ENCODE results near the gene STPG3. TPM values are rescaled to one million over a fixed set of nuclear protein-coding genes. Genes with fewer than 3 reads are reported as not detected.

The STPG3 gene
- total and polyA plus RNA-seq, 2 of the 13 experiments (the other 11 are each of a cell fraction or from before 2014, with no cell fraction given), result not detected

GRCh38 chr9:137226338-137227053, 24.6 kb upstream of the STPG3 start:
- Histone ChIP-seq H3K4me3 (replicated peaks in 1 of 3; ENCODE audit: insufficient read depth in 1 of 3, low read depth in 2 of 3, low read length in 3 of 3) (peak overlapping the region in 1 of 3 experiments; percentile 53; a peak in 2 of 6 replicates), H4K20me1 (ENCODE audit: insufficient read depth, low read length) (no peaks in the 10 kb centered on the region), H3K4me1 (ENCODE audit: insufficient read depth, low read length) (peaks cover 81% of the 10 kb centered on the region), H3K4me2 (ENCODE audit: low read depth, low read length) (peak overlapping the region; percentile 66), H3K9me3 (ENCODE audit: low read length) (no peaks in the 10 kb centered on the region), H3K27ac (ENCODE audit: extremely low read length, insufficient read depth, low read length) (no peak overlapping the region), H3K79me2 (ENCODE audit: insufficient read depth, low read length) (no peaks in the 10 kb centered on the region), H3K9ac (ENCODE audit: insufficient read depth, low read depth, low read length) (peak overlapping the region; percentile 31; the same call in 1 of the 2 replicates), H2AFZ (ENCODE audit: low read length) (no peak overlapping the region), H3K27me3 (ENCODE audit: control insufficient read depth in 1 of 2, insufficient read depth in 2 of 2, low read length in 2 of 2) (no peaks in the 10 kb centered on the region; a peak in 1 of 5 replicates), H3K36me3 (replicated peaks in 1 of 2; ENCODE audit: control insufficient read depth in 1 of 2, insufficient read depth in 2 of 2, low read length in 2 of 2) (no peaks in the 10 kb centered on the region)
- 18% methylated on average over 9 of the region's 18 CpGs for WGBS (ENCODE audit: low lambda C conversion rate)
- in situ Hi-C loops (cut with HindIII; ENCODE audit: extremely low pct_ligation_motif_present, low pct_unique_long_range_greater_than_20kb) (loop anchor here (5.0 kb wide), 2 partner anchors 39 to 114 kb away; partner anchors contain the start of genes ANAPC2, DPP7 and SSNA1), intact Hi-C loops (cut with micrococcal nuclease; ENCODE audit: unreplicated experiment) (loop anchor here (2.0 kb wide), 2 partner anchors 38 to 106 kb away; partner anchors contain the start of genes ANAPC2 and SSNA1)
- FAIRE-seq (no peak), DNase-seq (ENCODE audit: low spot score) (no peak), ATAC-seq (peak; percentile 0; the same call in 1 of the 3 replicates)
- ChIA-PET CTCF (ENCODE audit: low intra/inter-chr PET ratio, low total read pairs) (interaction anchor here (1.5 kb wide), 2 partner anchors 37 to 50 kb away, joined by 8 to 16 read pairs; partner anchors contain the start of genes ANAPC2 and SSNA1), POLR2A (interaction anchor here (0.8 to 13.4 kb wide), 11 partner anchors 8 to 108 kb away, joined by 3 to 225 read pairs (median 3); partner anchors contain the start of genes ANAPC2, NDOR1, SSNA1 and TMEM203)
- no TSS peak for BruUV-seq (replicated peaks)
- TF ChIP-seq KLF15 (CRISPR knock-in tag; IDR thresholded peaks at IDR 0.05; ENCODE audit: borderline replicate concordance) (no peak), POLR2A (IDR thresholded peaks at IDR 0.05; ENCODE audit: insufficient read depth in 1 of 2, low read depth in 2 of 2, low read length in 2 of 2) (peak in 1 of 2 experiments; percentile 44; a peak in 1 of 4 replicates), NR1H2 (CRISPR knock-in tag; IDR thresholded peaks at IDR 0.05; ENCODE audit: borderline replicate concordance, low read depth) (no peak), ZSCAN5A (CRISPR knock-in tag; IDR thresholded peaks at IDR 0.05; ENCODE audit: borderline replicate concordance) (no peak), DBP (CRISPR knock-in tag; IDR thresholded peaks at IDR 0.05; ENCODE audit: not compliant biosample characterization) (no peak), RBAK (CRISPR knock-in tag; IDR thresholded peaks at IDR 0.05) (no peak), SIN3B (IDR thresholded peaks at IDR 0.05; ENCODE audit: low read length) (no peak), ZNF879 (CRISPR knock-in tag; IDR thresholded peaks at IDR 0.05) (no peak), FOSL2 (CRISPR knock-in tag; IDR thresholded peaks at IDR 0.05) (peak; percentile 11; the same call in 1 of the 2 replicates)
- TF ChIP-seq, protein P1, sequence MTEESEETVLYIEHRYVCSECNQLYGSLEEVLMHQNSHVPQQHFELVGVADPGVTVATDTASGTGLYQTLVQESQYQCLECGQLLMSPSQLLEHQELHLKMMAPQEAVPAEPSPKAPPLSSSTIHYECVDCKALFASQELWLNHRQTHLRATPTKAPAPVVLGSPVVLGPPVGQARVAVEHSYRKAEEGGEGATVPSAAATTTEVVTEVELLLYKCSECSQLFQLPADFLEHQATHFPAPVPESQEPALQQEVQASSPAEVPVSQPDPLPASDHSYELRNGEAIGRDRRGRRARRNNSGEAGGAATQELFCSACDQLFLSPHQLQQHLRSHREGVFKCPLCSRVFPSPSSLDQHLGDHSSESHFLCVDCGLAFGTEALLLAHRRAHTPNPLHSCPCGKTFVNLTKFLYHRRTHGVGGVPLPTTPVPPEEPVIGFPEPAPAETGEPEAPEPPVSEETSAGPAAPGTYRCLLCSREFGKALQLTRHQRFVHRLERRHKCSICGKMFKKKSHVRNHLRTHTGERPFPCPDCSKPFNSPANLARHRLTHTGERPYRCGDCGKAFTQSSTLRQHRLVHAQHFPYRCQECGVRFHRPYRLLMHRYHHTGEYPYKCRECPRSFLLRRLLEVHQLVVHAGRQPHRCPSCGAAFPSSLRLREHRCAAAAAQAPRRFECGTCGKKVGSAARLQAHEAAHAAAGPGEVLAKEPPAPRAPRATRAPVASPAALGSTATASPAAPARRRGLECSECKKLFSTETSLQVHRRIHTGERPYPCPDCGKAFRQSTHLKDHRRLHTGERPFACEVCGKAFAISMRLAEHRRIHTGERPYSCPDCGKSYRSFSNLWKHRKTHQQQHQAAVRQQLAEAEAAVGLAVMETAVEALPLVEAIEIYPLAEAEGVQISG (CRISPR knock-in tag; IDR thresholded peaks at IDR 0.05), result 0 out of 2 replicates have a peak, but pooled peaks have one; percentile 4
- TF ChIP-seq, protein P2, sequence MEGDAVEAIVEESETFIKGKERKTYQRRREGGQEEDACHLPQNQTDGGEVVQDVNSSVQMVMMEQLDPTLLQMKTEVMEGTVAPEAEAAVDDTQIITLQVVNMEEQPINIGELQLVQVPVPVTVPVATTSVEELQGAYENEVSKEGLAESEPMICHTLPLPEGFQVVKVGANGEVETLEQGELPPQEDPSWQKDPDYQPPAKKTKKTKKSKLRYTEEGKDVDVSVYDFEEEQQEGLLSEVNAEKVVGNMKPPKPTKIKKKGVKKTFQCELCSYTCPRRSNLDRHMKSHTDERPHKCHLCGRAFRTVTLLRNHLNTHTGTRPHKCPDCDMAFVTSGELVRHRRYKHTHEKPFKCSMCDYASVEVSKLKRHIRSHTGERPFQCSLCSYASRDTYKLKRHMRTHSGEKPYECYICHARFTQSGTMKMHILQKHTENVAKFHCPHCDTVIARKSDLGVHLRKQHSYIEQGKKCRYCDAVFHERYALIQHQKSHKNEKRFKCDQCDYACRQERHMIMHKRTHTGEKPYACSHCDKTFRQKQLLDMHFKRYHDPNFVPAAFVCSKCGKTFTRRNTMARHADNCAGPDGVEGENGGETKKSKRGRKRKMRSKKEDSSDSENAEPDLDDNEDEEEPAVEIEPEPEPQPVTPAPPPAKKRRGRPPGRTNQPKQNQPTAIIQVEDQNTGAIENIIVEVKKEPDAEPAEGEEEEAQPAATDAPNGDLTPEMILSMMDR (CRISPR knock-in tag; IDR thresholded peaks at IDR 0.05), result 0 out of 2 replicates have a peak, but pooled peaks have one; percentile 13
- TF ChIP-seq, protein P3, sequence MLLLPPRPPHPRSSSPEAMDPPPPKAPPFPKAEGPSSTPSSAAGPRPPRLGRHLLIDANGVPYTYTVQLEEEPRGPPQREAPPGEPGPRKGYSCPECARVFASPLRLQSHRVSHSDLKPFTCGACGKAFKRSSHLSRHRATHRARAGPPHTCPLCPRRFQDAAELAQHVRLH (CRISPR knock-in tag; IDR thresholded peaks at IDR 0.05; ENCODE audit: borderline replicate concordance, low read depth), result no peak
- TF ChIP-seq, protein P4, sequence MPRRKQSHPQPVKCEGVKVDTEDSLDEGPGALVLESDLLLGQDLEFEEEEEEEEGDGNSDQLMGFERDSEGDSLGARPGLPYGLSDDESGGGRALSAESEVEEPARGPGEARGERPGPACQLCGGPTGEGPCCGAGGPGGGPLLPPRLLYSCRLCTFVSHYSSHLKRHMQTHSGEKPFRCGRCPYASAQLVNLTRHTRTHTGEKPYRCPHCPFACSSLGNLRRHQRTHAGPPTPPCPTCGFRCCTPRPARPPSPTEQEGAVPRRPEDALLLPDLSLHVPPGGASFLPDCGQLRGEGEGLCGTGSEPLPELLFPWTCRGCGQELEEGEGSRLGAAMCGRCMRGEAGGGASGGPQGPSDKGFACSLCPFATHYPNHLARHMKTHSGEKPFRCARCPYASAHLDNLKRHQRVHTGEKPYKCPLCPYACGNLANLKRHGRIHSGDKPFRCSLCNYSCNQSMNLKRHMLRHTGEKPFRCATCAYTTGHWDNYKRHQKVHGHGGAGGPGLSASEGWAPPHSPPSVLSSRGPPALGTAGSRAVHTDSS (CRISPR knock-in tag; conservative IDR thresholded peaks at IDR 0.05), result no peak

All from HepG2 (cell line).